ENCODE data around the gene FERMT1.

DNA sequence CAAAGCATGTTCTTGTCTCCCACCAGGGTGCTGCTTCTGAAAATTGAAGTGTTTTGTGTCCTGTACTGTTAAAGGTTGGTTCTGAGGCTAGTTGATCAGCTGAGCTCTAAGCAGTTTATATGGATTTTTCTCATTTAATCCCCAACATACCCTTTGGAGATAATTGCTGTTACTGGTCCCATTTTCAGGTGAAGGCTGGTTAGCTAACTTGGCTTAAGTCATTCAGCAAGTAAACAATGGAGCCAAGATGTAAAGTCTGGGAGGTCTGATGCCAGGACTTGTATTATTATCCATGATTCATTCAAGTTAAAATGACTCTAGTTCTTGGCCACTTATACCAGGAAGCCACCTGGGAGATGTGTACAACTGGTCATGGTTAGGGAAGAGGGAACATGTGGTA is 42.5 kb upstream of the FERMT1 start:
- TF ChIP-seq POLR2AphosphoS5 (IDR thresholded peaks at IDR 0.05; ENCODE audit: insufficient read depth in 1 of 2, low read depth in 1 of 2) (no peak), CTCF (IDR thresholded peaks at IDR 0.05) (no peak), POLR2A (IDR thresholded peaks at IDR 0.05) (no peak)
